ENCODE measurements around the gene DNAJC30. TPM values are rescaled to one million over a fixed set of nuclear protein-coding genes. Genes with fewer than 3 reads are reported as not detected.
"Not testable (repeated sequence)": the region's sequence is repeated elsewhere in the genome, so short reads cannot be mapped to it uniquely, and the experiment has no call there.

The DNAJC30 gene
- total RNA-seq, 1 experiment from 2014 or later: 15.9 TPM

DNA sequence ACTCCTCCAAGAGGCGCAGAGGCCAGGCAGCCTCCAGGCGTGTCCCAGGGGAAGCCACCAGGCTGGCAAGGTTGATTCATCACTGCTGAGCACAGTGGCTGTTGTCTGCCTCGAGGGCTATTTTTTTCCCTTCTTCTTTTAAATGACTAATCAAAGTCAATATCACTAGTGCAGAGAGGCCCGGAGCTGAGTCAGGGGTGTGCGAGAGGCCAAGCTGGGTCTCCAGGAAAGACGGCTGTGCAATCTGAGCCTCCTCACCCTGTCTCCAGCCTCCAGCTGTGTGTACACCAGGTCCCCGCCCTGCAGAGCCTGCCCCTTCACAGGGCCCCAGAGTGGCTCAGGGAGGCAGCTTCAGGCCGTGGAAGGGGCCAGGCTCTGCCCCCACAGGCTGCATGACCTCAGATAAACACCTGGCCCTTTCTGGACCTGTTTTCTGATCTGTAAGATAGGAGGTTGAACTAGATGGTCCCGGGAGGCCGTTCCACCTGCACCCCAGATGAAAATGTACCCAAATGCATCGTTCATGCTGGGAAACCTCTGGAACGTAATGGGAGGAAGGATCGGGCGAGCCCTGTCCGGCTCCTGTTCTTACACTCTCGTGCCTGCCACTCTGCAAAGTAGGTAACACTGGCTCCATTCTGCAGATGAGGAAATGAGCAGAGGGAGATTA, 32.5 kb upstream of the DNAJC30 start:
- CTCF ChIA-PET: interaction anchor here (0.6 to 1.3 kb wide), 4 partner anchors 10 to 109 kb away, joined by 5 to 11 read pairs (median 8); no protein-coding TSS in a partner anchor
- Histone ChIP-seq H3K36me3 (ENCODE audit: control insufficient read depth, insufficient read depth, low read length) (no peaks in the 10 kb centered on the region; the same call in none of the 2 replicates), H3K4me1 (peaks cover 38% of the 10 kb centered on the region), H3K4me3 (ENCODE audit: low read depth, low read length) (no peak overlapping the region), H3K9me3 (no peaks in the 10 kb centered on the region), H3K27me3 (replicated peaks; ENCODE audit: control insufficient read depth, insufficient read depth, low read length) (no peaks in the 10 kb centered on the region)
- TF ChIP-seq, protein P1, sequence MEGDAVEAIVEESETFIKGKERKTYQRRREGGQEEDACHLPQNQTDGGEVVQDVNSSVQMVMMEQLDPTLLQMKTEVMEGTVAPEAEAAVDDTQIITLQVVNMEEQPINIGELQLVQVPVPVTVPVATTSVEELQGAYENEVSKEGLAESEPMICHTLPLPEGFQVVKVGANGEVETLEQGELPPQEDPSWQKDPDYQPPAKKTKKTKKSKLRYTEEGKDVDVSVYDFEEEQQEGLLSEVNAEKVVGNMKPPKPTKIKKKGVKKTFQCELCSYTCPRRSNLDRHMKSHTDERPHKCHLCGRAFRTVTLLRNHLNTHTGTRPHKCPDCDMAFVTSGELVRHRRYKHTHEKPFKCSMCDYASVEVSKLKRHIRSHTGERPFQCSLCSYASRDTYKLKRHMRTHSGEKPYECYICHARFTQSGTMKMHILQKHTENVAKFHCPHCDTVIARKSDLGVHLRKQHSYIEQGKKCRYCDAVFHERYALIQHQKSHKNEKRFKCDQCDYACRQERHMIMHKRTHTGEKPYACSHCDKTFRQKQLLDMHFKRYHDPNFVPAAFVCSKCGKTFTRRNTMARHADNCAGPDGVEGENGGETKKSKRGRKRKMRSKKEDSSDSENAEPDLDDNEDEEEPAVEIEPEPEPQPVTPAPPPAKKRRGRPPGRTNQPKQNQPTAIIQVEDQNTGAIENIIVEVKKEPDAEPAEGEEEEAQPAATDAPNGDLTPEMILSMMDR (IDR thresholded peaks at IDR 0.05; ENCODE audit: insufficient read depth in 1 of 2, low read depth in 1 of 2, low read length in 1 of 2, severe bottlenecking in 1 of 2, unreplicated experiment in 1 of 2): no peak
- BruUV-seq (replicated peaks): no TSS peak
- intact Hi-C loops (cut with micrococcal nuclease; ENCODE audit: unreplicated experiment): loop anchor here (1.0 to 5.0 kb wide), 3 partner anchors 14 to 93 kb away; partner anchors contain the start of genes BUD23, DNAJC30 and MLXIPL
- H3K4me3 Mint-ChIP-seq (ENCODE audit: unreplicated experiment): peak overlapping the region; percentile 41
- H3K36me3 Mint-ChIP-seq (ENCODE audit: insufficient read depth, unreplicated experiment): peaks cover 26% of the 10 kb centered on the region
- peak; percentile 94 to 98 for DNase-seq
- no peaks in the 10 kb centered on the region for H3K27me3 Mint-ChIP-seq (ENCODE audit: insufficient read depth, unreplicated experiment)
- no peaks in the 10 kb centered on the region for H3K9me3 Mint-ChIP-seq (ENCODE audit: unreplicated experiment)
- H3K27ac Mint-ChIP-seq (ENCODE audit: unreplicated experiment): peak overlapping the region; percentile 74
- H3K4me1 Mint-ChIP-seq (ENCODE audit: low read depth, unreplicated experiment): peaks cover 16% of the 10 kb centered on the region
- POLR2A ChIA-PET: interaction anchor here (0.6 to 1.0 kb wide), 4 partner anchors 14 to 135 kb away, joined by 3 read pairs; no protein-coding TSS in a partner anchor

DNA sequence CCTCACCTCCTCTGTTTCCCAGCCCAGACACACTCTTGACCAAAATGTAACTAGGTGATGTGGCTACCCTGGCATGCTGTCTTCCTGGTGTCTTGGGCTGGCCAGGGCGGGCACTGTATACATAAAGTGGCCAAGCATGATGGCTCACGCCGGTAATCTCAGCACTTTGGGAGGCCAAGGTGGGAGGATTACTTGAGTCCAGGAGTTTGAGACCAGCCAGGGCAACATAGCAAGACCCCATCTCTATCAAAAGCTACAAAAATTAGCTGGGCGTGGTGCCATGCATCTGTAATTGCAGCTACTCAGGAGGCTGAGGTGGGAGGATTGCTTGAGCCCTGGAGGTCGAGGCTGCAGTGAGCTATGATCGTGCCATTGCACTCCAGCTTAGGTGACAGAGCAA, 30.1 kb upstream of the DNAJC30 start:
- BruUV-seq (replicated peaks); H3K4me3 ChIP-seq (ENCODE audit: low read depth, low read length); H3K9me3 Mint-ChIP-seq (ENCODE audit: unreplicated experiment); H3K9me3 ChIP-seq; H3K27me3 ChIP-seq (replicated peaks; ENCODE audit: control insufficient read depth, insufficient read depth, low read length); H3K27ac Mint-ChIP-seq (ENCODE audit: unreplicated experiment); intact Hi-C loops (cut with micrococcal nuclease; ENCODE audit: unreplicated experiment); CTCF ChIA-PET; H3K4me1 Mint-ChIP-seq (ENCODE audit: low read depth, unreplicated experiment); POLR2A ChIA-PET; H3K4me3 Mint-ChIP-seq (ENCODE audit: unreplicated experiment); H3K36me3 ChIP-seq (ENCODE audit: control insufficient read depth, insufficient read depth, low read length); H3K27me3 Mint-ChIP-seq (ENCODE audit: insufficient read depth, unreplicated experiment); DNase-seq: not testable (repeated sequence)
- peaks cover 30% of the 10 kb centered on the region for H3K36me3 Mint-ChIP-seq (ENCODE audit: insufficient read depth, unreplicated experiment)
- H3K4me1 ChIP-seq: peaks cover 33% of the 10 kb centered on the region

DNA sequence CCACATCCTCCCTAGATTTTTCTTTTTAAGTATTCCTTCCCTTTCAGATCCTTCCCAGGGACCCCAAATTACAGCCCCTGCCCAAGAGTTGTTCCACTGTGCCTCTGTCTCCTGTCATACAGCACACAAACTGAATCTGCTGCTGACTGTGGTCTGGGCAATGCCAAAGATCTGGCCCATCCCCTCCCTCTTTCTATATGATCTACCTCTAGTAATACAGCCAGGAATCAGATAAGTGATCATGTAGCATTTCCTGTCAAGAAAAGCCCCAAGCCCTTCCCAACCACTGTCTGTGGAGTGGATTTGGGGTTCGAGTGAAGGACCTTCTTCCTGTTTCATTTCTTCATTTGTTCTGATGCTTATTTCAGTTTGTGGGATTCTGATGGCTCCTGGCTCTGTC, 29.5 kb upstream of the DNAJC30 start:
- intact Hi-C loops (cut with micrococcal nuclease; ENCODE audit: unreplicated experiment): no loop called here
- Histone ChIP-seq H3K9me3 (no peaks in the 10 kb centered on the region), H3K4me3 (ENCODE audit: low read depth, low read length) (no peak overlapping the region), H3K27me3 (replicated peaks; ENCODE audit: control insufficient read depth, insufficient read depth, low read length) (no peaks in the 10 kb centered on the region), H3K36me3 (ENCODE audit: control insufficient read depth, insufficient read depth, low read length) (no peaks in the 10 kb centered on the region; the same call in none of the 2 replicates), H3K4me1 (peaks cover 27% of the 10 kb centered on the region)
- BruUV-seq (replicated peaks): no TSS peak
- Mint-ChIP-seq H3K4me3 (ENCODE audit: unreplicated experiment) (no peak overlapping the region), H3K36me3 (ENCODE audit: insufficient read depth, unreplicated experiment) (peaks cover 35% of the 10 kb centered on the region), H3K9me3 (ENCODE audit: unreplicated experiment) (no peaks in the 10 kb centered on the region), H3K27me3 (ENCODE audit: insufficient read depth, unreplicated experiment) (no peaks in the 10 kb centered on the region), H3K27ac (ENCODE audit: unreplicated experiment) (no peak overlapping the region), H3K4me1 (ENCODE audit: low read depth, unreplicated experiment) (peaks cover 8% of the 10 kb centered on the region)
- TF ChIP-seq, protein P1 (IDR thresholded peaks at IDR 0.05; ENCODE audit: insufficient read depth in 1 of 2, low read depth in 1 of 2, low read length in 1 of 2, severe bottlenecking in 1 of 2, unreplicated experiment in 1 of 2): no peak
- CTCF ChIA-PET: no interaction called here
- DNase-seq: no peak
- POLR2A ChIA-PET: no interaction called here
